Measurements from ENCODE around the gene DIPK2B. TPM values are rescaled to one million over a fixed set of nuclear protein-coding genes. Genes with fewer than 3 reads are reported as not detected.

DIPK2B gene
- total RNA-seq, 1 experiment from 2014 or later: not detected

DNA sequence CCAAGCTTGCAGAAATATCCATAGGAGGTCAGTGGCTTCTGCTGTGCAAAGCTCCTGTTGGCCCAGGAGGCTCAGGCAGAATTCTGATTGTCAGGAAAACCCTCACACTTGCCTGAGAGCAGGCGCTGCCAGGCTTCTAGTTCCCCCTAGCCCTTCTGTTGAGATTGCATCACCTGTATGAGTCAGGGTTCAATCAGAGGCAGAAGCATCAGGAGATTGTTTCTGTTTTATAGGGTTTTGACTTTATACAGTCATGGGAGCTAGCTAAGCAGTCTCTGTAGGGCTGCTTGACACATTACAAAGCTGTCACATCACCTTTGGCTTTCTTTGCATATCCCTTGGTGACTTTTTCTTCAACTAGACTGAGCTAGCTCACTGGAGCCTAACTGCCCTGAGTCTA, 27.8 kb downstream of the DIPK2B start:
- H3K4me1 Mint-ChIP-seq: no peaks in the 10 kb centered on the region
- ChIA-PET CTCF (interaction anchor here (0.6 to 1.2 kb wide), 2 partner anchors 14 to 554 kb away, joined by 4 read pairs; no protein-coding TSS in a partner anchor), POLR2A (no interaction called here)
- H3K36me3 Mint-ChIP-seq: no peaks in the 10 kb centered on the region
- TF ChIP-seq RELA (CRISPR knock-in tag; IDR thresholded peaks at IDR 0.05; ENCODE audit: borderline replicate concordance): no peak
- TF ChIP-seq GABPB1 (CRISPR knock-in tag; IDR thresholded peaks at IDR 0.05): 0 out of 2 replicates have a peak, but pooled peaks have one; percentile 19
- ATAC-seq (peak; percentile 34; the same call in 1 of the 2 replicates), DNase-seq (ENCODE audit: low spot score) (no peak)
- H3K4me3 Mint-ChIP-seq: no peak overlapping the region
- H3K27me3 Mint-ChIP-seq (ENCODE audit: low read depth): no peaks in the 10 kb centered on the region
- peaks cover 3% of the 10 kb centered on the region; the same call in 1 of the 2 replicates for H3K9me3 Mint-ChIP-seq
- H3K27ac Mint-ChIP-seq: no peak overlapping the region

DNA sequence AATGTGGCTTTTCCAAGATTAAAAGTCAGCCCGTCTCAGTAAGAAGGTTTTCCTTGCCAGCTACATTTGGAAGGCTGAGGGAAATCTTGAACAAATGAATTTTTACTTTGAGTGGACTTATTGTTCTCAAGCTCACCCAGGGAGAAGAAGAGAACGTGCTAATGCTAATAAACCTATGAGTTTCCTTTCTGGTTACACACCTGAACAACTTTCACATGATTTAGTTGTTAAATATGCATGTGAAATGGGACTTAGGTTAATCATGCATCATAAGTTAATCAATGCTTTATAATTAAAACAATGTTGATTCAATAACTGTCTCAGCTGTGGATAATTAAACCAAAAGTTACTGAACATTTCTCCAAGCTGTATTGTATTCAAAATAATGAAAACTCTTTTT, 33.9 kb downstream of the DIPK2B start:
- Mint-ChIP-seq H3K27ac (no peak overlapping the region), H3K27me3 (ENCODE audit: low read depth) (no peaks in the 10 kb centered on the region), H3K9me3 (0 out of 2 replicates have a peak, but pooled peaks cover under 1% of the 10 kb centered on the region), H3K36me3 (no peaks in the 10 kb centered on the region), H3K4me3 (no peak overlapping the region), H3K4me1 (no peaks in the 10 kb centered on the region)
- no peak for DNase-seq (ENCODE audit: low spot score)
- POLR2A ChIA-PET: no interaction called here
- TF ChIP-seq ZNF138 (CRISPR knock-in tag; conservative IDR thresholded peaks at IDR 0.05): no peak
- TF ChIP-seq NFYB (CRISPR knock-in tag; conservative IDR thresholded peaks at IDR 0.05; ENCODE audit: low read depth): no peak
- TF ChIP-seq, protein P1, sequence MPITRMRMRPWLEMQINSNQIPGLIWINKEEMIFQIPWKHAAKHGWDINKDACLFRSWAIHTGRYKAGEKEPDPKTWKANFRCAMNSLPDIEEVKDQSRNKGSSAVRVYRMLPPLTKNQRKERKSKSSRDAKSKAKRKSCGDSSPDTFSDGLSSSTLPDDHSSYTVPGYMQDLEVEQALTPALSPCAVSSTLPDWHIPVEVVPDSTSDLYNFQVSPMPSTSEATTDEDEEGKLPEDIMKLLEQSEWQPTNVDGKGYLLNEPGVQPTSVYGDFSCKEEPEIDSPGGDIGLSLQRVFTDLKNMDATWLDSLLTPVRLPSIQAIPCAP (CRISPR knock-in tag; IDR thresholded peaks at IDR 0.05): no peak
- TF ChIP-seq, protein P2, sequence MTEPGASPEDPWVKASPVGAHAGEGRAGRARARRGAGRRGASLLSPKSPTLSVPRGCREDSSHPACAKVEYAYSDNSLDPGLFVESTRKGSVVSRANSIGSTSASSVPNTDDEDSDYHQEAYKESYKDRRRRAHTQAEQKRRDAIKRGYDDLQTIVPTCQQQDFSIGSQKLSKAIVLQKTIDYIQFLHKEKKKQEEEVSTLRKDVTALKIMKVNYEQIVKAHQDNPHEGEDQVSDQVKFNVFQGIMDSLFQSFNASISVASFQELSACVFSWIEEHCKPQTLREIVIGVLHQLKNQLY (CRISPR knock-in tag; IDR thresholded peaks at IDR 0.05): no peak
- TF ChIP-seq GRHL2 (CRISPR knock-in tag; IDR thresholded peaks at IDR 0.05; ENCODE audit: insufficient replicate concordance, severe bottlenecking): no peak
- TF ChIP-seq, protein P3, sequence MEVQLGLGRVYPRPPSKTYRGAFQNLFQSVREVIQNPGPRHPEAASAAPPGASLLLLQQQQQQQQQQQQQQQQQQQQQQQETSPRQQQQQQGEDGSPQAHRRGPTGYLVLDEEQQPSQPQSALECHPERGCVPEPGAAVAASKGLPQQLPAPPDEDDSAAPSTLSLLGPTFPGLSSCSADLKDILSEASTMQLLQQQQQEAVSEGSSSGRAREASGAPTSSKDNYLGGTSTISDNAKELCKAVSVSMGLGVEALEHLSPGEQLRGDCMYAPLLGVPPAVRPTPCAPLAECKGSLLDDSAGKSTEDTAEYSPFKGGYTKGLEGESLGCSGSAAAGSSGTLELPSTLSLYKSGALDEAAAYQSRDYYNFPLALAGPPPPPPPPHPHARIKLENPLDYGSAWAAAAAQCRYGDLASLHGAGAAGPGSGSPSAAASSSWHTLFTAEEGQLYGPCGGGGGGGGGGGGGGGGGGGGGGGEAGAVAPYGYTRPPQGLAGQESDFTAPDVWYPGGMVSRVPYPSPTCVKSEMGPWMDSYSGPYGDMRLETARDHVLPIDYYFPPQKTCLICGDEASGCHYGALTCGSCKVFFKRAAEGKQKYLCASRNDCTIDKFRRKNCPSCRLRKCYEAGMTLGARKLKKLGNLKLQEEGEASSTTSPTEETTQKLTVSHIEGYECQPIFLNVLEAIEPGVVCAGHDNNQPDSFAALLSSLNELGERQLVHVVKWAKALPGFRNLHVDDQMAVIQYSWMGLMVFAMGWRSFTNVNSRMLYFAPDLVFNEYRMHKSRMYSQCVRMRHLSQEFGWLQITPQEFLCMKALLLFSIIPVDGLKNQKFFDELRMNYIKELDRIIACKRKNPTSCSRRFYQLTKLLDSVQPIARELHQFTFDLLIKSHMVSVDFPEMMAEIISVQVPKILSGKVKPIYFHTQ (CRISPR knock-in tag; IDR thresholded peaks at IDR 0.05): no peak
- TF ChIP-seq RELA (CRISPR knock-in tag; IDR thresholded peaks at IDR 0.05; ENCODE audit: borderline replicate concordance): no peak
- TF ChIP-seq SMAD3 (CRISPR knock-in tag; IDR thresholded peaks at IDR 0.05; ENCODE audit: borderline replicate concordance): no peak
- TF ChIP-seq, protein P4, sequence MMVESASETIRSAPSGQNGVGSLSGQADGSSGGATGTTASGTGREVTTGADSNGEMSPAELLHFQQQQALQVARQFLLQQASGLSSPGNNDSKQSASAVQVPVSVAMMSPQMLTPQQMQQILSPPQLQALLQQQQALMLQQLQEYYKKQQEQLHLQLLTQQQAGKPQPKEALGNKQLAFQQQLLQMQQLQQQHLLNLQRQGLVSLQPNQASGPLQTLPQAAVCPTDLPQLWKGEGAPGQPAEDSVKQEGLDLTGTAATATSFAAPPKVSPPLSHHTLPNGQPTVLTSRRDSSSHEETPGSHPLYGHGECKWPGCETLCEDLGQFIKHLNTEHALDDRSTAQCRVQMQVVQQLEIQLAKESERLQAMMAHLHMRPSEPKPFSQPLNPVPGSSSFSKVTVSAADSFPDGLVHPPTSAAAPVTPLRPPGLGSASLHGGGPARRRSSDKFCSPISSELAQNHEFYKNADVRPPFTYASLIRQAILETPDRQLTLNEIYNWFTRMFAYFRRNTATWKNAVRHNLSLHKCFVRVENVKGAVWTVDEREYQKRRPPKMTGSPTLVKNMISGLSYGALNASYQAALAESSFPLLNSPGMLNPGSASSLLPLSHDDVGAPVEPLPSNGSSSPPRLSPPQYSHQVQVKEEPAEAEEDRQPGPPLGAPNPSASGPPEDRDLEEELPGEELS (CRISPR knock-in tag; IDR thresholded peaks at IDR 0.05): no peak
- TF ChIP-seq SP1 (CRISPR knock-in tag; conservative IDR thresholded peaks at IDR 0.05): no peak
- TF ChIP-seq, protein P5, sequence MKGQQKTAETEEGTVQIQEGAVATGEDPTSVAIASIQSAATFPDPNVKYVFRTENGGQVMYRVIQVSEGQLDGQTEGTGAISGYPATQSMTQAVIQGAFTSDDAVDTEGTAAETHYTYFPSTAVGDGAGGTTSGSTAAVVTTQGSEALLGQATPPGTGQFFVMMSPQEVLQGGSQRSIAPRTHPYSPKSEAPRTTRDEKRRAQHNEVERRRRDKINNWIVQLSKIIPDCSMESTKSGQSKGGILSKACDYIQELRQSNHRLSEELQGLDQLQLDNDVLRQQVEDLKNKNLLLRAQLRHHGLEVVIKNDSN (CRISPR knock-in tag; IDR thresholded peaks at IDR 0.05): no peak
- no peak for TF ChIP-seq NFE2L1 (CRISPR knock-in tag; IDR thresholded peaks at IDR 0.05)
- TF ChIP-seq OVOL2 (CRISPR knock-in tag; IDR thresholded peaks at IDR 0.05; ENCODE audit: borderline replicate concordance): no peak
- no peak for TF ChIP-seq TP53 (CRISPR knock-in tag; IDR thresholded peaks at IDR 0.05)
- TF ChIP-seq ZNF317 (CRISPR knock-in tag; IDR thresholded peaks at IDR 0.05; ENCODE audit: borderline replicate concordance, low read depth): no peak
- TF ChIP-seq TEAD1 (CRISPR knock-in tag; IDR thresholded peaks at IDR 0.05): no peak
- no peak for TF ChIP-seq HMGA2 (CRISPR knock-in tag; IDR thresholded peaks at IDR 0.05)
- CTCF ChIA-PET: interaction anchor here (0.7 kb wide), 1 partner anchor 1227 kb away, joined by 3 read pairs; no protein-coding TSS in a partner anchor
- ATAC-seq: no peak
